Middle frontal gyrus (tissue), 1 donor: Measurements from ENCODE around the gene ULBP3.
"Not testable (repeated sequence)": the region's sequence is repeated elsewhere in the genome, so short reads cannot be mapped to it uniquely, and the experiment has no call there.

Experiments
- DNase-seq: peaks from one replicate; pipeline ENCODE4 v3.0.0-alpha.2; 2015; ENCODE audit warnings: low spot score; ENCODE audit errors: extremely low spot score

ULBP3 gene

DNA sequence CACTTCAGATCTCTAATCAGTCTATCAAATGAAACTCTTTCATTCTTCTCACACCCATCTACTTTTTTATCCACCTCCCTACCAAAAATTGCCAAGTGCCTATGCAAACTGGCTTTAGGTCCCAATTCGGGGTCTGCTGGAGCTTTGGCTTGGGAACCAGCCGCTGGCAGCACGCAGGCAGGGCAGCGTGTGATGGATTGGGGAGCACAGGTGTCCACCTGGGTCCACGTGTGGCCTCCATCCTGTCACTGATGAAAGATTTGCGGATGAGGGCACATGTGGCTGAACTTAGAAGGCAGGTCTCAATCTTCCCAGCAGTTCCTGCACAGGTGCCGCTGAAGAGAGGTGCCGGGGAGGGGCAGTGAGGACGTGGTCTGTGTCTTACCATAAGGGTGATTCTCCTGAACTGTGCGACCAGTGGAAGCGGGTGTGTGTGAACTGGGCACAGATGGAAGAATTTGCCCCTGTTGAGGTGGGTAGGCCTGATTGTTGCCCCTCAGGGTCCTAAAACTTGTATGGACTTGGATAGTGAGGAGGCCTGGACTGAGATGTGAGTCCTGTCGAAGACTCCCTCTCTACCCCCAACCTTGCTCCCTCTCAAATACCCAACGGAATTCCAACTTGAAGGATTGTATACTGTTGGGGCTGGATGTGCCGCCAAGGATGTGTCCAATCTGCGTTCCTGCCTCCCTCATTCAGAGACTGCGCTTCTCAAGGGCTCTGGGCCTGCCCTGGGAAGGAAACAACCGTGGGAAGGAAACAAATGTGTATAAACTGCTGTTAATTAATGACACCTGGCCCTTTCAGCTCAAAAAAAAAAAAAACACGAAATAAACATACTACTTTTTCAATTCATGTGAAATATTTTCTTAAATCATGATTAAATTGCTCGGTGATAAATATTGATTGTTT lies 25.2 kb downstream of the ULBP3 start:
- no peak for DNase-seq

DNA sequence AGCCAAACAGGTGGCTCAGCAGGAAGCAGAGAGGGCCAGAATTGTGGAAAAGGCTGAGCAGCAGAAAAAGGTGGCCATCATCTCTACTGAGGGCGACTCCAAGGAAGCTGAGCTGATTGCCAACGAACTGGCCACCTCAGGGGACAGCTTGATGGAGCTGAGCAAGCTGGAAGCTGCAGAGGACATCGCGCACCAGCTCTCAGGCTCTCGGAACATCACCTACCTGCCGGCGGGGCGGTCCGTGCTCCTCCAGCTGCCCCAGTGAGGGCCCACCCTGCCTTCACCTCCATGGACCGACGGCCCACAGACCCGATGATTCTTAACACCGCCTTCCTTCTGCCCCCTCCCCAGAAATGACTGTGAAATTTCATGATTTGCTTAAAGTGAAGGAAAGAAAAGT lies 25.8 kb downstream of the ULBP3 start:
- DNase-seq: no peak

DNA sequence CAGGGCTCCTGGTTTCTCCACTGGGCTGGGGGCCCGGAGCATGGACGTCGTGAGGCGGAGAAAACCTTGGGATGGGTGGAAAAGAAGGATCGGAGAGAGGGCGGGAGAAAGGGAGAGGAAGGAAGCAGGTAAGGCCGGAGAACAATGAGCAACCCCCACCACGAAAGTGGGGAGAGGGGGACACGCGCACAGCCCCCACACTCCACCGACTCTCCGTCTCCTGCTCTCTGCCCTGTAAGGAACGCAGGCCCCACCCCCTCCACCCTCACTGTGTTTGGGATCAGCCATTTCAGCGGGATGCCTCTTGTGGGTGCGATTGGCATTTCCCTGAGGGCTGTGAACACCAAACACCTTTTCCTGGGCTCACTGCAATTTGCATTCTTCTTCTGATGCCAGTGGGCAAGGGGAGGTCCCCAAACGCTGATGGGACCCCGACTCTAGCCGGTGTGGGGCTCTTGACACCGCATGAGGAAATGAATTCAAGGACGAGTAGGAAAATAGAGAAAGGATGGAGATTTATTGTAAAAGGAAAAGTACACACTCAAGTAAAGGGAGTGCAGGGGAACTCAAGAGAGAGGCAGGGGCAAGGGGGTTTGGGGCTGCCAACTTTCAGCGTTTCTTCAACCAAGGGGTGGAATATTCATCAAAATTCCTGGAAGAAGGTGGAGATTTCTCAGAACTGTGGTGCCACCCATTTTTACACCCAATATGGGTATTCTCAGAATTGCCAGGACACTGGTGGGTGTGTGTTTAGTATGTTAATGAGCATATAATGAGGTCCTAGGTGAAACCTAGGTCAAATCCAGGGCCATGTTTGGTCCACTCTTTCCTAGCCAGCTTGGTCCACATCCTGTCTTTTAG lies 30.5 kb downstream of the ULBP3 start:
- DNase-seq: no peak

DNA sequence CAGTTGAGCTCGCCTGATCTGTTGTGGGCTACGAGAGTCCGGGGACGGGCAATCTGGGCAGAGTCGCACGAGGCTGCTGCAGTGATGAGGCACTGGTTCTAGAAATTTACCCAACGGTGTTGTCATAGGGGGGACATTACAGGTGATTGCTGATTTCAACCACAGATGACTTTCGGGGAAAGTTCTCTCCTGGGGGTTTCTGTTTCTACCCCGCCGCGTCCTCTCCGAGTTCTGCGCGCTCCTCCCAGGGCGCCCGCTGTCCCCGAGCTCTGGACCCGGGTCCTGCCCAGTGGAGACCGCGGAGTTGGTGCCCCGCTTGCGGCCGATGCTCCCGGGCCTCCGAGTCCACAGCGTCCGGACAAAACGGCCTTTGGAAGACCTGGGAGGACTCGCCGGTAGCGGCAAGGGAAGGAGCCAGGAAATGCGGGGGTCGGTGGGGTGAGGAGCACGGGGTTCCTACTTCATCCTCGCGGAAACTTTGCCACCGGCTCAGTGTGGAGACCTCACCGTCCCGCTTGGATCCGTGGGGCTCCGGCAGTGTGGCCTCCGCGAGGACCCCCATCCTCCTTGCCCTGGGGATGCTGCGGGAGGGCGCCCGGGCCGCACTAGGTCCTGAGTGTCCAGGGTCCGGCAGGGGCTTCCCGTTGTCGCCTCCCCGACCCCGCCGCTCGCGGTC lies 31.3 kb downstream of the ULBP3 start:
- no peak for DNase-seq

DNA sequence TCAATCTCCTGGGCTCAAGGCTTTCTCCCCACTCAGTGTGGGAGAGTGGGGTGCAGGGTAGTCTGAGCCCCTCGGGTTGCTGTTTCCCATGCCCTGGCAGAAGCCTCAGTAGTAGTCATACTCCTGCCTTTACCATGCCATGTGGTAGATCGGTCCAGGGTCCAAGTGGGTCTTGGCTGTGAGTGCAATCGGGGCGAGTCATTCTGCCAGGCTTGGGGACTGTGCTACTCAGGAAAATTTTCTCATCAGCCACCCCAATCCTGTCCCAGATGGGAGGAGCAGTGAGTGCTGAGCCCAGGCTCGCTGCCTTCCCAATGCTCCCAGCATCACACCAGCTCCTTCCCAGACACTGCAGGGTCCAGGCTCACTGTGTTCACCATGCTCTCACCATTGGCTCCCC lies 32.8 kb downstream of the ULBP3 start:
- DNase-seq: no peak

DNA sequence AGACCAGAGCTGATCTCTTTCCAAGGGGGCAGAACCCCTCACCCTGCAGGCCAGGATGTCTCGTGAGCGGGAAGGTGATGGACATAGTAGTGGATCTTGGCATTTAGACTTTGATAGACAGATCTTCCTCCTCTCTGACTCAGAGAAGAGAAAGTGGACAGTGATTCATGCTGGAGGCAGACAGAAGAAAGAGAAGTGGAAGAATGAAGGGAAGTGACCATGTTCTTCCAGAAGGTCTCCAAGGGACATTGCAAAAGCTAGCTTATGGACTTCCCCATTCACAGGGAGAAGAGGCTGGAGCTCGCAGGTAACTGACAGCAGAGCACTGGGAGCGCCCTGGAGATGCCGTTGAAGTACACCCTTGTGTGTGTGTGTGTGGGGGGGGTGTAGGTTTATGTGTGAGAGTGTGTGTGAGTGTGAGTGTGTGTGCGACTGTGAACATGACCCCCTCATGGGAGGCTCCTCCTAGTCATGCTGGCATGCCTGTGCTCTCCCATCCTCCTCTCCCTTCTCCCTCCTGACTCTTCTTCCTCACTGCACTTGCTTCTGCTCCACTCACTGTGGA lies 35.6 kb downstream of the ULBP3 start:
- DNase-seq: no peak

DNA sequence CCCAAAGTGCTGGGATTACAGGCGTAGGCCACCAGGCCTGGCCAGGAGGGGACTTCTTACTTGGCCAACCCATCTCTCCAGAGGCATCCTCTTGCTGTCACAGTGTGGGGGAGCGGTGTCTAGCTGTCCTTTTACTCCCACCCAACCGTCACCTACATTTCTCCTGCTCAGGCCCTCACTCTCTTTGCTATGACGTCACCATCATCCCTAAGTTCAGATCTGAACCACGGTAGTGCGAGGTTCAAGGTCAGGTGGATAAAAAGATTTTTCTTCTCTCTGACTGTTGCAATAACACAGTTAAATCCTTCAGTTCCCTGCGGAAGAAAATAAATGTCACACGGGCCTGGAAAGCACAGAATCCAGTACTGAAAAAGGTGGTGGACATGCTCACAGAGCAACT lies 36.3 kb downstream of the ULBP3 start:
- DNase-seq: no peak

DNA sequence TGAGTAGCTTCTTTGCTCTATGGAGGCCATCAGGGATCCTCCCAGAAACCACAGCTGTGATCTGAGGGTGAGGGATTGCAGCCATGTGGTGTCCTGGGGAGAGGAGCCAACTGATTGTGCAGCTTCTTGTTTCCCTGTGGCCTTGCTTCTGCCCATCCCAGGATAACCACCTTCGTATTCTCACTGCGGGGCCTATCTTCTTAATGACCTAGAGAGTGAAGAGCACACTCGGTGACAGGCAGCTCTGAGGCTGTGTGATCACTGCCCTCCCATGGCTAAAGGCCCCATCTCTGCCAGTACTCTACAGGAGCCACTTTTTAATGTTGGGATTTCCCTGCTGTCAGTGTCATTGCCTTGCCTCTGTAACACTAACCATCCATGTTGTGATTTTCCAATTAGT lies 38.3 kb downstream of the ULBP3 start:
- DNase-seq: no peak

DNA sequence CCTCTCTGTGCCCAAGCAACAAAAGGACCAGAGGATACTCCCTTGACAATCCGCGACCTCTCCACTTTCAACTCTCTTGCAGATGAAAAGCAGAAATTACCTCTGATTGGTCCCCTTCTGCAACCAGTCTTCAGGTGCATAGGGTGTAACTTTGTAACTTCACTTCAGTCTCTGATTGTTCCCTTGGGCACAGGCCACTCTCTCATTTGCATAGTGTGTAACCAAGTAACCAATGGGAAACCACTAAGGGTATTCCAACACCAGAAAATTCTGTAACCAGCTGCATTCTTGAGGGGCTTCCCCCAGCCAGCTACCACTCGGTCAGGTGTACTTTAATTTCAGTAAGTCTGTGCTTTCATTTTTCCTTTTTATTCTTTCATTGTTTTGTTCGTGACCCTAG lies 39.2 kb downstream of the ULBP3 start:
- DNase-seq: no peak

DNA sequence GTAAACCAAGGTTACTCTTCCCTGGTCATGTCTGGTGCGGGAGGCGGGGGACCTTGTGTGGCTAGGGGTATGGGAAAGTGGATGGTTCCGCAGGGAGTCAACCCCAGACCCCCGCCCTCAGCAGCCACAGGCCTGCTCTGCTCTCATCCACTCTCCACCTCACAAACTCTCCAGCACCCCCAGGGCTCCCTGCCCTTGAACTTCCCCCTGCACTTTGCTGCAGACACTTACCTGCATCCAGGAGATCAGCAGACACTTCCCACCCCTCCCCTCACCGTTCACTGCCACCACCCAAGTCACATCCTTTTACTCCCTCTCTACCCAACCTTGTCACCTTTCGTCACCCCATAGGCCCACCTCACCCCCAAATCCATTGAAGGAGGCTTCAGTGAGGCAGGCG lies 39.6 kb downstream of the ULBP3 start:
- no peak for DNase-seq

DNA sequence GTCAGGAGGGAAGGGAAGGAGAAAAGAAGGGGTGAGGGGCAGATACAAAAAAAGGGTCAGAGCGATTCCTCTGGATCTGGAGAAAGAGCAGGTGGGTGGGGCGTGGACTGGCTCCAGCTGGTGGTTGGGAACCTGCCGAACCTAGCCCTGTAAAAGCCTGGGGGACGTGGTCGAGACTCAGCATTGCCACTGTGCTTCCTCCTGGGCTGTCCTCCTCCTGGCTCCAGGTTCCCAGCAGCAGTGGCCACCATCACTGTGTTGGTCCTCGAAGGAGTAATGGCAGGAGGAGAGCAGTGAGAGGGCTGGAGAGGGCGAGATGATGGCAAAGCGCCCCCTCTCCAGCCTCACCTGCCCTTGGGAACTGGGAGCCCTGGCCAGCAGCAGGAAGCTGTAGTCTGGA lies 40.1 kb downstream of the ULBP3 start:
- DNase-seq: no peak

DNA sequence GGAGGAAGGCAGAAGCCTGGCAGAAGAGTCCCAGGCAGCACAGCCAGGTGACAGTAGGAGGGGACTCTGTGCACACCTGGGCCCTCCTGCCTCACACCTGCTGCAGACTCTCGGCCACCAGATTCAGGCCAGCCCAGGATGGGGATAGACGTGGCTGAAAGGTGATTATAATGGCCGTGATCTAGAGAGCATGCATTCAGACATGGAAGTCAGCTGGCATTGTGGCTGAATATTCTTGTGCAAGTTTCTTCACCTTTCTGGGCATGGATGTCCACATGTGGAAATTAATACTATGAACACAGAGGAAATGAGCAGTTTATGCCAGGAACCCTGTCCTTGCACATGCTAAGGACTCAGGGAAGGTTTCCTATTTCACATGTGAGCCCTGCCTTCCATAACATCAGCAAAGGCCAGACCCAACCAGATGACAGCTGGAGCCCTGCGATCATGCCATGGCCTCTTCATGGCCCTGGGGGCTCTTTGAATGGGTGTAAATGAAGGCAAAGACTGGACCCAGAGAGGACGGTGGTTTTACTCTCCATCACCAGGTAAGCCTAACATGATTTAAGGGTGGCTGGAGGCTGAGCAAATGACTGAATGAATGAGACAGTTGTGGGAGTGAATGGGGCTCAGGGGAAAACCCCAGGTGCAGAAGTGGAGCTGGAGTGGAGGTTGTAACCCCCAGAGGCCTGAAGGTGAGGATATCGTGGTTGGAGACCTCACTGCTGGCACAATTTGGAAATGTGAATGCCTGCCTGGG lies 40.9 kb downstream of the ULBP3 start:
- no peak for DNase-seq

DNA sequence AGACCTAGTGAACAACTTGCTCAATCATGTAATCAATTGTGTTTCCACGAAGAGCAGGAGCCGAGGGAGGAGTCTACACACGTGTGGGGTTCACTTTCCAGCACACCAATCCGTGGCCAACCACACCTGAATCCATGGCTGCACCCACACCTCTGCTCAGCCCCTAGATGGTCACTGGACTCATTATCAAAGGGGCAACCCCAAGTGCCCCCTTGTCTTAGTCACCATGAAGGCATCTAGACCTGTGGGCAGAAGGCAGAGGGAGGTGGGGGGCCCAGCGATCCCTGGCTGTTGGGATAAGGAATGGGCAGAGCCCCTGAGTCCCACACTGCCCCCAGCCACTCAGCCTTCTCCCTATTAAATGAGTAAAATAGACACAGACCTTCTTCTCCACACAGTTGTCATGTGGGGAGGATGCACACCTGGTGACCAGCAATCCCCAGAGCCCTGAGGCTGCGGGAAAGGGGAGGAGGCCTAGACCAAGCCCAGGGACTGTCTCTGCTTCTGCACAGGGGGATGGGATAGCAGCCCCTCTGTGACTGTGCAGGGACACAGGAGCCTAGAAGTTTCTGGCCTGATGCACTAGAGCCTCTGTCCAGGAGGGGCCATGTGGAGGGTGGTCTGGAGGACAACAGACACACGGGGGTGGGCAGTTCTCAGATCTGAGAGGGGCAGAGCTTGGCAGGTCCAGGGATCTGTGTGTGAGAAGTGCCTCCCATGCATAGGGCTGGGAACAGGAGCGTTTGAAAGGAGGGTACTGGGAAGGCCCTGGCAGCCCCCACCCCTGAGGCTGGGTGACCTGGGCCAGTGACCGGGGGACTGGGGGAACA lies 41.7 kb downstream of the ULBP3 start:
- DNase-seq: no peak

DNA sequence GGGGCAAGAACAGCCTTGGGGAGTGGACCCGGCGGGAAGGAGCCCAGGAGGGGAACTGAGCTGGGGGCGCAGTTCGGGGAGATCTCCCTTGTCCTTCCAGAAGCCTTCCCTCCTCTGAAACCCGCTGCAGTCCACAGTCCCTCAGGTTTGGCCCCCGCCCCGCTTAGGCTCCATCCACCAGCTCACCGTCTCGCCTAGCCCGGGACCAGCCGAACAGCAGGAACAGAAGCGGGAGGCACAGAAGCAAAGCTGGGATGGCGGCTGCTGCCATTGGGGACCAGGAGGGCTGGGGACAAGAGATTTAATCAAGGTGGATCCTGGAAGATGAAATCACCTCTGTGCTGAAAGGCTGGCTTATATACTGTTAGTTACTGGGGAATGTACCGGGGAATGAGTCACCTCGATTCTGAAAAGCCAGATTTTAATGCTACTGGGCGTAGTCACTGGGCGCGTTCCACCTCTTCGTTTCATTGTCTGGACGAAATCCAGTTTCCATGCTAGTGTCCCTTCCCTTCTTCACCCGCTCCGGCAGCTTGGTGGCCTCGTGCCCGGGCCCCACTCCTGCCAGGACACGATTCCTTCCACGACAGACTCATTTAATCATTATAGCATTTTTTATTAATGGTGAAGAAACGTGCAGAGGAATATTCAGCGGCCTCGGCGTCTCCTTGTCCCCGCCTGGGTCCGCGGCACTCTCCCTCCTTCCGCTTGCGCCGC lies 43.6 kb downstream of the ULBP3 start, which contains the start of gene RAET1L:
Gene RAET1L, minus strand, starts transcription at position 332 of the 717 bp plus-strand sequence. Its CDS starts 61 bp downstream, at position 271.
- DNase-seq: no peak

DNA sequence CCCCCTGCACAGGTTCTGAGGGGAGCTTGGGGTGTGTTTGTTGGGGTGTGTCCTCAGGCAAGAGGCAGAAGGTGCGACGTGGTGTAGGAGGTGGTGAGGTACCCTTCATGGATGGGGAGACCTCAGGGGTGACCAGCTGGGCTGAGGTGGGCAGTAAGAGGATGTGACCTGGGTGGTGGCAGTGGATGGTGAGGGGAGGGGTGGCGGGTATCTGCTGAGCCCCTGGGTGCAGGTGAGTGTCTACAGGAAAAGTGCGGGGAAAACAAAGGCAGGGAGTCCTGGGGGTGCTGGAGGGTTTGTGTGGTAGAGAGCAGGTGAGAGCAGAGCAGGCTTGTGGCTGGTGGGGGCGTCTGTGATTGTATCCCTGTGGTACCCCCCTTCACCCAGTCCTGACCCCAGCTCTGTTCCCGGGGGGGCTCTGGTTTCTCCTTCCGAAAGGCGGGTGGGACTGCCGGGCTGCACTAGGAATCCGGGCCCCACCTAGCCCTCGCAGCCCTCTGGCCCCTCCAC lies 44.2 kb downstream of the ULBP3 start:
- DNase-seq: no peak

DNA sequence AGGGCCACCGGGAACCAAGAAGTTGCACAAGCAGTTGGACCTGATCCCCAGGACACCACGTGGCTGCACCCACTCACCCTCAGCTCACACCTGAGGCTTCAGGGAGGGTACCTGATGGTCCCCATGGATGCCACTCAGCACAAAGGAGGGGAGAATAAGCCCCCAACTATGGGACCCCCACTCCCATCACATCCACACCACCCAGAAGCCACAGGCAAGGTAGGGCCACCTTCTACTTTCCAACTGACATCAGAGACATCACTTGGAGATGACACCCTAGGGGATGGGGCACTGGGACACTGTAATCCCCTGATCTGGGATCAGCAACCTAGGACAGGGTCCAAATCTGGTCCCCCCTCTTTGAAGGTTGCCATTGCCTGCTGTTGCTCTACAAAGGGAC lies 44.9 kb downstream of the ULBP3 start:
- not testable (repeated sequence) for DNase-seq

DNA sequence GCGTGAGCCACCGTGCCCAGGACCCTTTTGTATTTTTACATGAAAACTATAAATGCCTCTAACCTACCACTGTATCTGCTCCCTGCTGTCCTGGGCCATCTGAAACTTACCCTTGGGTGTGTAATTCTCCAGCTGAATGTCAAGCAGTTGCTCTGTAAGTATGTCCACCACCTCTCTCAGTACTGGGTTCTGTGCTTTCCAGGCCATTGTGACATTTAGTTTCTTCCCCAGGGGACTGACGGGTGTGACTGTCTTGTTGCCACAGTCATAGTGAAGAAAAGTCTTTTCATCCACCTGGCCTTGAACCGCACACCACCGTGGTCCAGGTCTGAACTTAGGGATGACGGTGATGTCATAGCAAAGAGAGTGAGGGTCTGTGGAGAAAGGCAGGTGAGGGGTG lies 47.1 kb downstream of the ULBP3 start:
- DNase-seq: not testable (repeated sequence)

DNA sequence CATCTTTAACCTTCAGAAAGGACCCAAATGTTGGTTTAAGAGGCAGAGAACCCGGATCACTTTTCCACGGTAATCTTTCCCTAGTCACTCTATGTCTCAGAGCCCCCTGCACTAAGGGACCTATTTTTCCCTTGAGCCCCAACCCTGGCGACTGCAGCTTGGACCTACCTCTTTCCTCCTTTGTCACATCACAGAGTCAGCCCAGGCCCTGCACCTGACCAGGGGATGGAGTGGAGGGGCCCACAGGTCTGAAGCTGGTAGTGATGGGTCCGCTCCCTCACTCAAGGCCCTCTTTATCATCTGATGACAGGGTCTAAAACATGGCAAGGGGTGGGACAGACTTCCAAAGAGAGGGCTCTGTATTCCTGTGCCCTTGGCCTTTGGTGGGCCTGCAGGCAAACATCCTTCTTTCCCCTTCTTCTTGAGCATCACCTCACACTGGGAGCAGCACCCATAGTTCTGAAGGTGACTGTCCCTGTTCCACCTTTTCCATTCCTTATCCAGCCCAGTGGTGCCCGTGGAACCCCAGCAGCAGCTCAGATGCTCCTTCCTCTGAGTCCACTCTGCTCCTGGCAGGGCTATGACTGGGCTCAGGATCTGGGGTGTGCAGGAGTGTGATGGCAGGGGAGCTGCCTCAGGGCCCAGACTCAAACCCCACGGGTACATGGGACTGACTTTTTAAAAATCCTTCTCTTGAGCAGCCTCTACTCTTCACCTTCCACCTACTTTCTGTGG lies 49.9 kb downstream of the ULBP3 start:
- DNase-seq: no peak
